NOMO-1 (cell line): Measurements from ENCODE around the gene DNAH2.

Experiments used
- DNase-seq, 2 experiments: peaks; one replicate each; lab custom pipeline; 2025; ENCODE audit not compliant: unreplicated experiment in 2 of 2; lab: John Stamatoyannopoulos, UW

DNAH2 gene

DNA sequence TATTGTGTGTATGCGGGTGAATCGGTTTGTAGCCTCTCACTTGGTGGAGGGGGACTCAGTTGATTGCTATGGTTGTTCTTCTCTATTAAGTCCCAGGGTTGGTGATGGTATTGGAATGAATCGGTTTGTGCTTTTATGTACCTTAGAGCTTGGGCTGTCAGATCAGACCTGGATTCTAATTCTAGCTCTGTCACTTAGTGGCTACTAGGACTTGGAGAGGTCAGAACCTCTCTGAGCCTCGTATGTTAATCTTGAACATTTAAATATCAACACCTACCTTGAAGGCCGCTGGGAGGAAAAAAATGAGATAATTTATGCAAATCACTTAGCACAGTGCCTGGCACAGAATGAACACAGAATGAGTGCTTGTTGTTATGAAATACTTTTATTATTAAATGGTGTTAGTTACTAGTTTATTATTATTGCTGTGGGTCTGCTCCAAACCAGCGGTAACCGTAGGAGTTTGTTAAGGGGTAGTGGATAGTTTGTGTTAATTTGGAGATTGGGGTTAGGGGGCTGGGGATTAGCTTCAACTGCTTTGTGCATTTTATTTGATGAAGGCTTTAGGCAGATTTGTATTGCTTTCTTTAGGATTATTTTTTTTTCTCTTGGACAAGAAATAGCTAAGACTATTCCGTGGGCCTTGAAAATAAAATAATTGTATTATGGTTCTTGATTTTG, 120.0 kb downstream of the DNAH2 start:
- DNase-seq: peak in 1 of 2 experiments; percentile 16

DNA sequence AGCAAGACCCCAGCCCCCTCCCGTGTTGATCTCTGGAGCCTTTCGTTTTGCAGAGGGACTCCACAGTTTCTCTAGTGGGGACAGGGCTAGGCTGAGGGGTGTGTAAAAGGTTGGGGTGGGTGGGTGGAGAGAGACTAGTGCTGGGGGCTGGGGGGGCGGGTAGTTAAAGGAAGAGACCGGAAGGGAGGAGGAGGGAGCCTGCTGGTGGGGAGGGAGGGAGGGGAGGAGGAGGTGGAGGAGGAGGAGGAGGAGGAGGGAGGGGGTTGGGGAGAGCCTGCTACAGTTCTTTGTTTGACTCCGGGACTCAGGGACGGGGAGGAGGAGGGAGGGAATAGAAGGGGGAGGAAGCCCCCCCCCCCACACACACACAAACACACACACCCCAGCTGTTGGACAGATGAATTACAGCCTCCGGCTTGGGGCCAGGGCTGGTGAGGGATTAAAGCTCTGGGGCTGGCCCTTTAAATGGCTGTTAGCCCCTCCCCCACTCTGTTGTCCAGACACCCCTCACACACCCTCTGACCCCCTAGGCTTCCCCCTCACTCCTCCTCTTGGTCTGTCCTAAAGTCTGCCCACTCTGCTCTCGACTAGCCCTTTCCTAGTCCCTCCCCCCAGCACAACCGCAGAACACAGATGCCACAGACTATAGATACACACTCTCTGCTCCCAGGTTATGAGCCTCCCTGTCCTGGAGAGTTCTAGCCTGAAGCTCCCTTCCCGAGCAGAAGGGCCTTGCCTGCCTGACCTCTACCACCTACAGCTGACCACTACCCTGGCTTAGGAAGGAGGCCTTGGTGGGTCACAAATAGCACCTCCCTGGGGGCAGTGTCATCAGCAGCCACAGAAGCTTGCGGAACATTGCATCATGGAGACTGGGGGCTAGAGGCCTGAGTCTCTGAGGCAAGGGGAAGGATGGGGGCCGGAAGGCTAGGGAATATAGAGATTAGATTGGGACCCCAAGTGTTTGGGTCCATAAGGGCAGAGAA, 120.8 kb downstream of the DNAH2 start:
- peak; percentile 77 to 78 for DNase-seq

DNA sequence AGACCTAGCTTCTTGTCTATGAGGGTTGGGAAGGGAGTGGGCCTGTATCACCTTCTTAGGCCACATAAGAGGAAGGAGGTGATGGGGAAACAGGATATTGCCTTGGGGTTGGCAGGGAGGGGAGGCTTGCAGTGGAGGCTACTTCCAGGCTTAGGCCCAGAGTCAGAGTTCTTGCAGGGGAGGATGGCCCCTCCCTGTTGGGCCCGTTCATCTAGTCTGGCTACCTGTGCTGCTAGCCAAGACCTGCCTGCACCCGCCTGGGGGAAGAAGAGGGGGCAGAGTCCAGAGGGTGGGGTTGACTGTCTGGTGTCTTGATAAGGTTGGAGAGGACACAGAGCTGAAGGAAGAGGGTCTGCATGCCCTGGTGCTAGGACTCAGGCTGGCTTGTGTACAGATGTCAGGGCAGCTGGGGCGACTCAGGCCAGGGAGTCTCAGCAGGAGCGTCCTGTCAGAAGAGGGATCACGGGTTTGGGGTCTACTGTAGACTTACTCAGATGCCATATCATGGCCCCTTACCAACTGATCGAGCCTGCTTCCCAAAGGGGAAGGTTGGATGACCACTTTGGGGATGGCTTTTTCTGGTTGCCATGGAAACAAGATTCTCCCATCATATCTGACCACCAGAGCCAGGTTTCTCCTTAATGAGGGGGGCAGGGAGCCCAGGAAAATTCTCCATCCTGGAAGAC, 121.8 kb downstream of the DNAH2 start:
- peak; percentile 73 to 93 for DNase-seq

DNA sequence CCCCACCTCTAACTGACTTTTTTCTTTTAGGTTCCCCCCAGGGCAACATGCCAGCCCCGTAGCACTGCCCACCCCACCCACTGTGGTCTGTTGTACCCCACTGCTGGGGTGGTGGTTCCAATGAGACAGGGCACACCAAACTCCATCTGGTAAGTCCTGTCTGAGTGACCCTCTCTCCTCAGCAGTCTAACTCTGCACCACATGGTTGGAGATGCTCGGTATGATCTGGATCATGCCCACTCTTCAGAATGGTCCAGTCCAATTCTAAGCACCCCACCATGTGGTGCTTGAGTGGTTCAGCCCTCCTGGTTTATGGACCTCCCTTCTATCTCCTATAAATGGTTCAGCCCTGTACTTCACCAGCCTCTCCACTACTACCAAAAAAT, 122.3 kb downstream of the DNAH2 start:
- peak in 1 of 2 experiments; percentile 22 for DNase-seq

DNA sequence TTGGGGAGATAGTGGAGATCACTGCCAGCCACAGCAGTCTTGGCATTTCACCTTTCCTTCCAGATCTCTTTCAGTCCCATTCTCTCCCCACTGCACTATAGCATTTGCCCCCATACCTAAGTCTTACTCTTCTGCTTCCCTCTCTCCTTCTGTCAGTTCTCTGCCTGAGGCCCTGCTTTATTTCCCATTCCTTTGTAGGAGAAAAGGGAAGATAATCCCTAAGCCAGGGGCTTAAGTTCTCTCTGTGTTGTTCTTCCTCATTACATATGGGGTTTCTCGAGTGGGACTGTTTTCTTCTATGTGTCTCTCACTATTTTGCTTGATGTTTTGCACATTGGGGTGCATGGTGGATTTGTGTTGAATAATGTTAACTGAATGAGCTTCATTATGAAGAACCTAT, 122.9 kb downstream of the DNAH2 start:
- no peak for DNase-seq

DNA sequence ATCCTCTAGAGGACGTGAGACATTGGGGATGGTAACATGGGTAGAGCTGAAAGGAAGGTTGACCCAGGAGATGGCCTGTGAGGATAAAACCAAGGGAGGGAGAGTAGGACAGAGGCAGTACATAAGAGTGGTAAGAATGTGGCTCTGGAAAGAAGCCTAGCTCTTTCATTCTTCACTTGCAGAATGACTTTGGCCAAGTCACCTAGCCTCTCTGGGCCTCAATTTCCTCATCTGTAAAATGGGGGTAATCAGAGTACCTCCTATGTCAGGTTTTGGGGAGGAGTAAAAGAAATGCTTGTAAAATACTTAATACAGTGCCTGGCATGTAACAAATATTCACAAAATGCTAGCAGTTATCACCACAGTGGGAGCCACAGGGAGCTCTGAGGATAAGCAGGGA, 123.3 kb downstream of the DNAH2 start:
- no peak for DNase-seq

DNA sequence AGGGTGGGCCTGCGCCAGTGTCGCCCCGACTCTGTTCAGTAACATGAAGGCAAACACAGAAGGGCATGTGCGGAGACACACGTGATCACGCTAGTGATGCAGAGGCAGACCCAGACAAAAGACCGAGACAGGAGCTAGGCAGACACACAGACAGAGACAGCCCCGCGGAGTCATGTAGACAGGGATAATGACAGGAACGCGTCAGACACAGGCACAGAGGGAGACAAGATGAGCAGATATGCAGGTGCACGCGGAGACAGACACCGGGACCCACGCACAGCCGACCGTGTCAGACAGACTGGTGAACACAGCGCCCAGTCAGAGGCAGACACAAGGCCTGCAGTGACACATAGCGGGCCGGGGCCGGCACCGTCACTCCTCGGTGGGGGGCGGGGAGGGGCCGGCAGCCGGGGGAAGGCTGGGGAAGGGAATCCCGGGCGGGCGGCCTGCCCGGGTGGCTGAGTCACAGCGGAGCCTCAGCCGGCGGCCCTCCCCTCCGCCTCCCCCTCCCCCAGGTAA, 123.9 kb downstream of the DNAH2 start:
- peak; percentile 66 to 81 for DNase-seq

DNA sequence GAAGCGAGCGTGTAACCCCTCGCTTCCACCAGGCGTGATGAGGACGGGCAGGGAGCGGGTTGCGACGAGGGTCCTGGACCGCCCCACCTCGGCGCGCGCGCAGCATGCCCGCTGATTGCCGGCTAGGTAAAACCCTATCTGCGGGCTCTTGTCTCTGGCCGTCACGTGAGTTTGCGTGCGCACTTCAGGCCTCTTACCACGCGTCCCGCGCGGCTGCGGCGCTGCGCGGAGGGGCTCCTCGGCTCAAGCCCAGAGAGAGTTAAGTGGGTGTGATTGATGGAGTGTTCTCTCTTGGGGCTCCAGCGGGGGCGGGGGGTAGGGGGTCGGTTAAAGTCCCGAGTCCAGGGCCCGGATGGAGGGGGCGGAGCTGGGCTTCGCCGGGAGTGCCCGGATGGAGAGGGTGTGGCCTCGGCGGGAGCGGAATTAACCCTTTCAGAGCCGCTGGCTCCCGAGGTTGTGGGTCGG, 124.4 kb downstream of the DNAH2 start:
- peak; percentile 72 to 83 for DNase-seq

DNA sequence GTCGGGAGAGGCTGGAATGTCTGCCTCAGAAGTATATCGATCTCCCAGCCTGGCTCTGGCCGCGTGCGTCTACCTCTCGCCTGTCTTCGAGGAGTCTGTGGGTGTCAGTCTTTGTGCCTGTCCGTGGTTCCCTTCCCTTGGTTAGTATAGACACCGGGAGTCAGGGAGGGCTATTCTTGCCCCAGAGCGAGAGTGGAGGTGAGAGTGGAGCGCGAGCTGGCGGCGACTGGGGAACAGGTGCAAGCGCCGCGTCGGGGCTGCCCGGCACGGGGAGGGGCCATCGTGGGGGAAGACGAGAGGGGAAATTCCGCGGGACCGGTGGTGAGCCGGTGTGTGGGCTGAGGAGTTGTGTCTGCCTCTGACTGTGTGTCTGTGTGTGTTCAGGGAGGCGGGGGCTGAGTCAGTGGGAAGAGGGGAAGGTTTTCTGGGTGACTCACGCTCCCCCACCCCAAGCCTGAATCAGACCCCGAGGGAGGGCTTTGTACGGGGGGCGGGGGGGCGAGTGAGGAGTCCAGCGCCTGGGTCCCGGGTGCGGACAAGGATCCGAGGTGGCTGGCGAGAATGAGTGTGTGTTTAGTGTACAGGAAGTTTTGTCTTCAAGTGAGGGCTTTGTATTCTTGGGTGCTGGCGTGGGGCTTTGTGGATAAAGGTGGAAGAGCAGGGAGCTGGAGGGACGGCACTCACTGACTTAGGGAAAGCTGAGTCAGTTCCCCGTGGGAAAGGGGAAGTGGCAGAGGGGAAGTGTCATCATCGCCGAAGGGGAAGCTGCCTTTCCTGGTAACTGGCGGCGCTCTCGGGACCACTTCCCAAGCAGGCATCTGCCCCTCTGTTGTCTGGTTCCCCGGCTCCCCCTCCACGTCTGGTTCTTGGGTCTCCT, 125.1 kb downstream of the DNAH2 start:
- peak; percentile 45 to 61 for DNase-seq

DNA sequence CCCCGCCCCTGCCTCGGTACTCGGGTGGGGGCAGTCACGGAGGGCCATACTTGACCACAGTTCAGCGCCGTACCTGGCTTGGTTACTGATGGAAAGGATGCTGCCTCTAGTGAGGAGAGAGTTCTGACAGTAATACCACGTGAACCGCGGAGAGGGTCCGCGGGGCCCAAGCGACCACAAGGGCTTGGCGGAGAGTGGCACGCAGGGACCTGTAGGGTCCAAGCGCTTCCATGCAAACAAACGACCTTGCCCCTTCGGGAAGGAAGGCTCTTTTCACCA, 125.7 kb downstream of the DNAH2 start:
- DNase-seq: no peak

DNA sequence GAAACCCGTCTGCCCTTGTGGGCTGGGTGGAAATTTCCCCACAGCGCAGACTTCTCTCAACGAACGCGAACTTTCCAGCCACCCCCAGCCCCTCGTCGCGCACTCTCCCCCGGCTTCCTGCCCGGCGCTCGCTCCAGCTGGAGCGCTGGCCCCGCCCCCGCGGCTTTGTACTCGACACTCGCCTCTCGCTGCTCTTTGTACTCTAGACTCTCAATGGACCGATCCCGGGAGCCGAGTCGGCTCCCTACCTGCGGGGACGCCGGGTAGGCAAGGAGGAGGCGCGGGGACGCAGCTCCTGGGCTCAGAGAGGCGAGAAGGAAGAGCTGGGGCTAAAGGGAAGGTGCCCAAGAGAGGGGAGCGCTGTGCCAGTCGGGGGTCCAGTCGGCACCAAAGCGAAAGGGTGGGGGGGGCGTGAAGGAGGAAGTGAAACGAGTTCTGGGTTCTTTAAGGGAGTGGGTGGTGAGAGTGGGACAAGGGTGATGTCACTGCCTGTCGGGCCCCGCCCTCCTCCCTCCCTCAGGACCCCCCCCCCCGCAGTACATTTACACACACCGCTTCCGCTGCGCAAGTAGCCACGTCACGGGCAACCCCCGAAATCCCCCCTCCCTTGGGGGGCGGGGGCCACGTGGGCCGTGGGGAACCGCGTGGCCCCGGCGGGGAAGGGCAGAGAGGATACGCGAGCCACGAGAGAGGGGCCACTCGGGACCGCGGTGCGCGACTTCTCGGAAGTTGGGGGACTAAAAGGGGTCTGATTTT, 126.2 kb downstream of the DNAH2 start:
- peak; percentile 82 to 88 for DNase-seq

DNA sequence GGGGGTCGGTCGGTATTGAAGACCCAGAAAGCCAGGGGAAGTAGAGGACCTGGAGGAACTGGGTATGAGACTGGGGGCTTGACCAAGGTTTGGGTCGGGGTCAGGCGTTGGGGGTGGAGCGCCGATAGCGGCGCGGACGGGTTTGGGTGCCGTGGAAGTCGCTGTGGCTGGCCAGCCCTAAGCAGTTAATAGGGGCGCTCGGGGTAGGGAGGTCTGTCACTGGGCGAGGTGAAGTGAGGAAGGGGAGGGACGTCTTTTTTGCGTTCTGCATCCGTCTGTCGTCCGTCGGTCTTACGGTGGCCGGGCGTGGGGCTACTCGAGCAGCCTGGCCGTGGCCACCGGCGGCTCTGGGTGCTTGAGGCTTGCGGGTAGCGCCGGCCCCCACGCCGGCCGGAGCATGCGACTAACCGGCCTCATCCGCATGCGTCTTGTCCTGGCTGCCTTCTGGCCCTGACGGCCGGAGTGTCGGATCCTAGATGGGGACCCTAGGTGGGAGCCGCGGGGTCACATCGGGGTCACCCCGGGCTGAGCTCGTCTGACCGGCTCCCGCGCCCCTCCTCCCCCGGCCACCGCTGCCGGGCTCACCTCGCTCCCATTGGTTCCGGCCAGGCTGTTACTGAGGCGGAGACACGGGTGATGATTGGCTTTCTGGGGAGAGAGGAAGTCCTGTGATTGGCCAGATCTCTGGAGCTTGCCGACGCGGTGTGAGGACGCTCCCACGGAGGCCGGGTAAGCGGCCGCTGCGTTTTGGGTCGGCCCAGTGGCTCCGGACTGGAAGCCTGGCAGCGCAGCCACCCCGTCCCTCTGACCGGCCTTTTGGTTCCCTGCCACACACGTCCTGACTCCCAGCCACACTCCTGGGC, 127.0 kb downstream of the DNAH2 start:
- peak; percentile 89 to 92 for DNase-seq

DNA sequence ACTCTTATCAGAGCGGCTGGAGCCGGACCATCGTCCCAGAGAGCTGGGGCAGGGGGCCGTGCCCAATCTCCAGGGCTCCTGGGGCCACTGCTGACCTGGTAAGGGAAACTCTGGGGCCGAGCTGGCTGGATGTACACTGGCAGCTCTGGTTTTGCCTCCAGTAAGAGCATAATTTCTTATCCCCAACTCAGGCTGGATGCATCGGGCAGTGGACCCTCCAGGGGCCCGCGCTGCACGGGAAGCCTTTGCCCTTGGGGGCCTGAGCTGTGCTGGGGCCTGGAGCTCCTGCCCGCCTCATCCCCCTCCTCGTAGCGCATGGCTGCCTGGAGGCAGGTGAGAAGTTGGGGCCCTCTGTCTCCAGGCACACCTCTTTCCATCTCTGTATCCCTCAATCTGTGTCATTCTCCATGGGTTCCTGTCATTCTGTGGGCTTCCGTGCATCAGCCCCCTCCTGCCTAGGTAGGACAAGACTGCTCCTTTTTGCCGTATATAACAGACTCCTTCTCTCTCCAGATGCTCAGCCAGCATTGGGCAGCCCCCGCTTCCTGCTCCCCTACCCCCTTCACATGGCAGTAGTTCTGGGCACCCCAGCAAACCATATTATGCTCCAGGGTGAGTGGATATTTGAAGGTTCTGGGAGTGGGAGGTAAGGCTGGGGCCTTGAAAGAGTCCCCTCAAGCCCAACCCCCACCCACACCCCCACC, 128.0 kb downstream of the DNAH2 start:
- DNase-seq: no peak

DNA sequence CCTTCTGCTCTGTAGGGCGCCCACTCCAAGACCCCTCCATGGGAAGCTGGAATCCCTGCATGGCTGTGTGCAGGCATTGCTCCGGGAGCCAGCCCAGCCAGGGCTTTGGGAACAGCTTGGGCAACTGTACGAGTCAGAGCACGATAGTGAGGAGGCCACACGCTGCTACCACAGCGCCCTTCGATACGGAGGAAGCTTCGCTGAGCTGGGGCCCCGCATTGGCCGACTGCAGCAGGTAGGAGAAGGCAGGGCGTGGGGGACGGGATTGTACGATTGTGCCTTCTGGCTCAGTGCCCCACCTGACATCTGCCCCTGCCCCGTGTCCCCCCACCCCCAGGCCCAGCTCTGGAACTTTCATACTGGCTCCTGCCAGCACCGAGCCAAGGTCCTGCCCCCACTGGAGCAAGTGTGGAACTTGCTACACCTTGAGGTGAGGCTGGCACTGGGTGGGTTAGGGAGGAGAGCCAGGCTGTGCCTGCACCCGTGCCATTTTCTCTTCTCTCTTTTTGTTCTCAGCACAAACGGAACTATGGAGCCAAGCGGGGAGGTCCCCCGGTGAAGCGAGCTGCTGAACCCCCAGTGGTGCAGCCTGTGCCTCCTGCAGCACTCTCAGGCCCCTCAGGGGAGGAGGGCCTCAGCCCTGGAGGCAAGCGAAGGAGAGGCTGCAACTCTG, 128.7 kb downstream of the DNAH2 start:
- no peak for DNase-seq

DNA sequence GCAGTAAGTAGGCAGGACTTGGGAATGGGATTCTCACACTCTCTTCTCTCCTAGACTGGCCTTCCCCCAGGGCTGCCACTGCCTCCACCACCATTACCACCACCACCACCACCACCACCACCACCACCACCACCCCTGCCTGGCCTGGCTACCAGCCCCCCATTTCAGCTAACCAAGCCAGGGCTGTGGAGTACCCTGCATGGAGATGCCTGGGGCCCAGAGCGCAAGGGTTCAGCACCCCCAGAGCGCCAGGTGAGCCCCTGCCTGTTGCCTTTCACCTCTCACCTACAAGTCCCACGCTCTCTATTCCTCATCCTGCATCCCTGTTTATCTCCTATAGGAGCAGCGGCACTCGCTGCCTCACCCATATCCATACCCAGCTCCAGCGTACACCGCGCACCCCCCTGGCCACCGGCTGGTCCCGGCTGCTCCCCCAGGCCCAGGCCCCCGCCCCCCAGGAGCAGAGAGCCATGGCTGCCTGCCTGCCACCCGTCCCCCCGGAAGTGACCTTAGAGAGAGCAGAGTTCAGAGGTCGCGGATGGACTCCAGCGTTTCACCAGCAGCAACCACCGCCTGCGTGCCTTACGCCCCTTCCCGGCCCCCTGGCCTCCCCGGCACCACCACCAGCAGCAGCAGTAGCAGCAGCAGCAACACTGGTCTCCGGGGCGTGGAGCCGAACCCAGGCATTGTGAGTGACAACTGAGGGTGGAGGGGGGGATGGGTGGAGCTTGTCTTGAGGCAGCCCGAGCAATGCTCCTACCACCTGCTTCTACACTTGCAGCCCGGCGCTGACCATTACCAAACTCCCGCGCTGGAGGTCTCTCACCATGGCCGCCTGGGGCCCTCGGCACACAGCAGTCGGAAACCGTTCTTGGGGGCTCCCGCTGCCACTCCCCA, 129.5 kb downstream of the DNAH2 start:
- no peak for DNase-seq

DNA sequence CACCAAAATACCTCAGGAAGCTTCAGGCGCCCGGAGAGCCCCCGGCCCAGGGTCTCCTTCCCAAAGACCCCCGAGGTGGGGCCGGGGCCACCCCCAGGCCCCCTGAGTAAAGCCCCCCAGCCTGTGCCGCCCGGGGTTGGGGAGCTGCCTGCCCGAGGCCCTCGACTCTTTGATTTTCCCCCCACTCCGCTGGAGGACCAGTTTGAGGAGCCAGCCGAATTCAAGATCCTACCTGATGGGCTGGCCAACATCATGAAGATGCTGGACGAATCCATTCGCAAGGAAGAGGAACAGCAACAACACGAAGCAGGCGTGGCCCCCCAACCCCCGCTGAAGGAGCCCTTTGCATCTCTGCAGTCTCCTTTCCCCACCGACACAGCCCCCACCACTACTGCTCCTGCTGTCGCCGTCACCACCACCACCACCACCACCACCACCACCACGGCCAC, 130.6 kb downstream of the DNAH2 start:
- DNase-seq: no peak
